GM19035 (cell line): ENCODE data around the gene CLASP1.
"Not testable (repeated sequence)": the region's sequence is repeated elsewhere in the genome, so short reads cannot be mapped to it uniquely, and the experiment has no call there.

Experiments used
- ATAC-seq: cut with Tn5 transposase; IDR thresholded peaks from one replicate; pipeline ENCODE4 v1.9.1; 2021; ENCODE audit not compliant: unreplicated experiment

CLASP1 gene

DNA sequence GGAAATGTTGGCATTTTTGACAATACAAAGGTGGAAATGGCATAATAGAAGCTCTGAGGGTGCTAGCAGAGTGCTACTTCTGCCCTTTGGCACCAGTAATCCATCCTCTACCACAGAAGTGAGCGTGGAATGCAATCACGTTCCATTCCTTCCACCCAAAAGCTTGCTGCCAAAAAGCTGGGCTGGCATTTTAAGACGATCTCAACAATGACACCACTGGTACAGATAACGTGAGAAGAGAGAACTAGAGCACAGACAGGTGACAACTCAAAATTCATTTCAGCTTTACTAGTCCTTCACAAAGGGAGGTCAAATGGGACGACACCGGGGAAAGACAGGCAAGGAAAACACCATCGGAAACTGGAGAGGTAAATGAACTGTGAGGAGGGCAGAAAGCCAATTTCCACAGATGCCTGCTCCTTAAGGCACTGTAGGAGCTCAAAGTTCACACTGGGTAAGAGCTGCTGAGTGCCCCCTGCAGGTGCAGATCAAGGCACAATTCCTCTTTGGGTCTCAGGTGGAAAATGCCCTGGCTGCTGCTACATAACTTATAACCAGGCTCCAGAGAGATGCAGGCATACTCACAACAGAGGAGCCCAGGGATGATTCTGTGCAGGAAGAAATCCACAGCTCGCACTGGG, 169.3 kb downstream of the CLASP1 start:
- ATAC-seq = no peak

- ATAC-seq = no peak
These were observed 170.1 kb downstream of the CLASP1 start for GRCh38 chr2:121478996-121479745.

- ATAC-seq = not testable (repeated sequence)
These were observed 170.8 kb downstream of the CLASP1 start for GRCh38 chr2:121478358-121478995.

DNA sequence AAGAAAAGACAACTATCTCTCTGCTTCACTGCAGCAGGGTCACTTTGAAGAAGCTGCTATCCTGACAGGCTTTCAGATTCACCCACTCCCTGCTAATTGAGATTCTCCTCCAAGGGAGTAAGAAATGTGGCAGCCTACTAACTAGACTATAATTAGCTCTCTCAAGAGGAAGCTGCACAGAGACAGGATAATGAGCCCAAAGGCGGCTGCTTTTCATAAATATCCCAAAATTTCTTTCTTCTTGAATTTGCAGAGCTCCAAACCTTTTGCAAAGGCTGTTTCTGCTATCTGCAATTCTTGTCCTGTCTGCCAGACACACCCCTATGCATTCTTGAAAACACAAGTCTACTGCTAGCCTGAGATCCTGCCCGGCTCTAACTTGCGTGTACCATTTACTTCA, 172.6 kb downstream of the CLASP1 start:
- no peak for ATAC-seq

DNA sequence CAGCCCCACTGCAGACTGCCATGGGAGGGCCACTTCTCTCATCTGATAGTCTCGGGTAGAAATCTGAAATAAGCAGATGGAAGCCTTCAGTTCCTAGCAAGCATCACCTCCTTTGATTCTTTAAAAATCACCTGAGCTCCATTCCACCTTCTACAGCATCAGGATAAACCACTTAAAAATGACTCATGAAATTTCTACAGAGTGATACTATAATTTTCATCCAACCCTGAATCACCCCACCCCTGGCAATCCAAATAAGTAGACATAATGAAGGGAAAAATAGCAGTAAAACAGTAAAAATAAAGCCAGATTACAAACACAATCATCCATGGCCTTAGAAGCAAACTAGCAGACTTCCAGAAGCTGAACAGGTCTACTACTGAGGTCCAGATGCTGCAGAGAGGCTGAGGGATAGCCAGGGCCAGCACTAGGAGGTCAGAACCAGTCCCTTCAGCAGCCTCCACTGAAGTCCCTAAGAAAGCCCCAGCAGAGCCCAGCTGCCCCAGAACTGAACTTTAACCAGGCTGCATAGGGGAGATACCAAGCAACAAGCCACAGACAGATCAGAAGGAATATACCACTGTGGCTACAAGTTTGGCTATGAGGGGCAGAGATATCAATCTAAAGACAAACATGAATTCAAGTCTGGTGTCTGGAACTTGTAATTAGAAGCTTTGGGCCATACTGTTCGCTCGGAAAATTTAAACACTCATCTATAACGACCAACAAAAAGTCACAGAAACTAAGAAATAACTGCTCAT, 173.3 kb downstream of the CLASP1 start:
- ATAC-seq = no peak

DNA sequence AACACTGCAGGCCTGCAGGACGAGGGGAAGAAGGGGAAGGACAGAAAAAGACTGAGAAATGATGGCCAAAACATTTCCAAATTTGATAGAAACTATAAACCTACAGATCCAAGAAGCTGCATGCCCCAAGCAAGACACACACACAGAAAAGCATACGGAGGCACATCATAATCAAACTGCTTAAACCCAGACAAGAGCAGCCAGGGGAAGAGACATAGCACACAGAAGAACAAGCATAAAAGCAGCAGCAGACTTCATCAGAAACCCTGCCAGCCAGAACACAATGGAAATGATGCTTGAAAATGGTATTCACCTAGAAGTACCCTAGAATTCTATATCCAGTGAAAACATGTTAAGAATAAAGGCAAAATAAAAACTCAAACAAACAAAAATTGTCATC, 175.8 kb downstream of the CLASP1 start:
- no peak for ATAC-seq

GRCh38 chr2:121472470-121472993, 176.7 kb downstream of the CLASP1 start:
- no peak for ATAC-seq

DNA sequence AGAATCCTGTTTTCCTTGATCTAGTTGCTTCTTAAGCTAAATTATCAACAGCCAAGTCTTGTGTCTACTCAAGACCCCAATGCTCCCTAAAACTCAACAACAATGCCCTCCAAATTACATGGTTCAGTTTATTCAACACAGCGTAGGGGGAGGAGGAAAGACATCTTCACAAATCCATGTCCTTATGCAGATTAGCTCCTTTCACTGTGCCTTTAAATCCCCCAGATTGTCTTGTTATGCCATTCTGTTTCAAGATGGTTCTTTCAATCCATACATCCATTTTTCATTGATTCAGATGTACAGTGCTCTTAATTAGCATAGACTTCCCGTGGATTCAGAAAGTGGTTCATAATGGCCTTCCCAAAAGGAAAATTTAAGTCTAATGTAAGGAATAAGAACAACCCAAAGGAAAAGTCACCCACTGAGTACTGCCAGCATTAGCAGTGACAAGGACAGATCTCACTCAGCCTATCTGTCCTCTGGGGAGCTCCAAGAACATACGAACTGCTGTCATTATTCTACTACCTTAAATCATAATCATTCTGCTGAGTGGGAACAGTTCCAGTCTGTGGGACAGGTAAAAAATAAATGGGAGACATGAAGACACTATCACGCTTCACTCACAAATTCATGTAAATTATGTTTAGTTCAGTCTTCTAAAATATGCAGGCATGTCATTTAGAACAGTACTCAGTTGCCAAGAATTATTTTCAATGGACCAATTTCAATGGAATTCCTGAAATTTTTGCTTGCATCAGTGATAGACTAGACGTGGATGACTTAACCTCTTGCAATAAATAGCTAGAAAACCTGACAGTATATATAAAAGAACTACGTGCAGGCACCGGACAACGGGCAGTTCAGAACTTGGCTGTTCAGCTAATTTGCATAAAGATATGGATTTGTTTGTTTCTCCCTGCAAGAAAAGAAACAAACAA, 177.5 kb downstream of the CLASP1 start:
- no peak for ATAC-seq

DNA sequence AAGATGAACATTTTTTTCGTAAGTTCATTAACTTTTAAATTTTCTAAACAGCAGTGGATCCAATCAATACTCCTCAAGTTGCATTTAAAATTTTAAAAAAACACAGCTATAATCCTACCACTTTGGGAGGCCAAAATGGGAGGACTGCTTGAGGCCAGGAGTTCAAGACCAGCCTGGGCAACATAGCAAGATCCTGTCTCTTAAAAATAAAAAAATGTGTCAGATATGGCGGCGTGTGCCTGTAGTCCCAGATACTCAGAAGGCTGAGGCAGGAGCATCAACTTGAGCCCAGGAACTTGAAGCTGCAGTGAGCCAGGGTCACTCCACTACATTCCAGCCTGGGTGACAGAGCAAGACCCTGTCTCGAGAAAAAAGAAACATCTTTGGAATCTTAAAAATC, 178.3 kb downstream of the CLASP1 start:
- ATAC-seq = no peak

DNA sequence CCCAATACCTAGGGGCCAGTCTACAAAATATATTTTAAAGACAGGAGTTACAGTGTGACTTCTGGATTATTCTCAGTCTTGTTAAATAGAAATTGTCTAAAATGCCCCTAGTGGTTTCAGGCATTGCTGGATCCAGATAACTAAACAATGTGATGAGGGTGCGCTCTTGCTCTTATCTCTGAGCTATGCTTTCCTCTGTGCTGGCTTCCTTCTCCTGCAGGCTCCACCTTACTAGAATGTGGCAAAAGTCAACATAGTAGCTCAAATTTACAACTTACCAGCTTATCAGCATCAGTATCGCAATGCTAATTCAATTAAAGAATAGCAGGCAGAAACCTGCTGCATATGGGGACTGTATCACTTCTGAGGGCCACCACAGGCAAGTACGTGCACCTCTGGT, 179.9 kb downstream of the CLASP1 start:
- ATAC-seq = no peak

GRCh38 chr2:121468936-121469335, 180.3 kb downstream of the CLASP1 start:
- no peak for ATAC-seq

DNA sequence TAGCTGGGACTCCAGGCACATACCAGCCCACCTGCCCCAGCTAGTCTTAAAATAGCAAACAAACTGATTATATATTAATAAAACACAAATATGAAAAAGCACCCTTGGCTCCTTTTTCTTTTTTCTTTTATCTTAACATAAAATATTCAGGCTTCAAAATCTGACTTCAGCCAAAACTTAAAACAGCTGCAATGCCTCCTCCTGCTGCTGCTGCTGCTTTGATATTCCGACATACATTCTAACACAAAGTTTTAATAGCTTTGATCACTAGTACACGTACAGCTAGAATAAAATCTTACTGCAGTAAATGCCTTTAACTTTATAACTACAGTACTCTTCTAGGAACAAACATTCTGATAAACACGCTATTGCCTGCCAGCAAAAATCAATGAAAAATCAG, 190.0 kb downstream of the CLASP1 start:
- no peak for ATAC-seq

- ATAC-seq = no peak
These were observed 192.9 kb downstream of the CLASP1 start for GRCh38 chr2:121456325-121456724.

- ATAC-seq = no peak
These were observed 193.8 kb downstream of the CLASP1 start for GRCh38 chr2:121455446-121455845.

- no peak for ATAC-seq
These were observed 194.6 kb downstream of the CLASP1 start for GRCh38 chr2:121454549-121455090.

DNA sequence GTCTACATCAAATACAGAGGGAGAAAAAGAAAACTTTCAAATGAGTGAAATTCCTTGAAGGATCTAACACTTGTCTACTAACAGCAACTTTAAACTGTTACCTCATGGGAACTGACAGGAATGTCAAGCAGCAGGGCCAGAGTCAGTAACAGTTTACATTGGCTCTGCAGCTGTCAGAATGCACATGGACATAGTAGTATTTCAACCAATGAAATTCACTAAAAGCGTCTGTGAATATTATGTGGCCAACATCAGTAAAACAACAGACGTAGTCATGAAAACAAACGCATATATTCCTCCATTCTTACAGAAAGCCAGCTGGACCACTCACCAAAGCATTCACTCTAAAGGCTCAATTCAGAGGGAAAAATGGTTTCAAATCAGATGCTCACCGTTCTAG, 197.9 kb downstream of the CLASP1 start:
- no peak for ATAC-seq

GRCh38 chr2:121450301-121450700, 199.0 kb downstream of the CLASP1 start:
- ATAC-seq = no peak

DNA sequence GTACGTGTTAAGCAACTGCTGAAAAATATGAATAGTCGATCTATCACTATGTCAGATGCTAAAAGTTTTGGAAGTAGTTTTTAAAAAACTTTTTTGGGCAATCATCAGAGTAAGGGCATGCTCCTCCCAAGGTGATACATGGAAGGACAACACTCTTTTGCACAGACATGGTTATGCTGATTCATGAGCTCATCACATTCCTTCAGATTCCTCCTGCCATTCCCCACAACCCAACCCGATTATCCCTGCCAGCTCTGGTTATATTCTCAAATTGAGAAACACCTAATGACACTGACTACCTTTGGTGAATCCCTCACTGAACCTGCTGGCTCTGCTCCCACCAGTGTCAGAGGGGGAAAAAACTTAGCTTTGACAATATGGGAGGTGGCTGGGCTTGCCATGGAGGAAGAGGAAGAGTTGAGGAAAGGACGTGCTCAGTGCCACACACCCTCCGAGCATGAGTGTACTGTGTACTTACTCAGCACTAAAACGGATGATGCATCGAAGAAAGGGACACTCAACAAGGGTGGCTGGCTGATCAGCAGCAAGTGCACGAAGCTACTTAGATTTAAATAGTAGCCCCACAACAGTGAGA, 202.5 kb downstream of the CLASP1 start:
- no peak for ATAC-seq

GRCh38 chr2:121442889-121443288, 206.4 kb downstream of the CLASP1 start:
- no peak for ATAC-seq
